Ishikawa (cell line): ENCODE data around the gene MAOB.

Experiments used
- CREB1 ChIP-seq: IDR thresholded peaks from 2 replicates; pipeline ENCODE4 v1.6.1; 2012; ENCODE audit warnings: low read depth
- EGR1 ChIP-seq: IDR thresholded peaks from 2 replicates; pipeline ENCODE4 v1.6.1; 2012
- EP300 ChIP-seq: IDR thresholded peaks from 2 replicates; pipeline ENCODE4 v1.6.1; 2012; ENCODE audit warnings: borderline replicate concordance
- REST ChIP-seq: IDR thresholded peaks from 2 replicates; pipeline ENCODE4 v1.6.1; 2012; ENCODE audit warnings: low read depth, mild to moderate bottlenecking
- TAF1 ChIP-seq: IDR thresholded peaks from 2 replicates; pipeline ENCODE4 v1.6.1; 2012; ENCODE audit warnings: low read depth, mild to moderate bottlenecking
- TEAD4 ChIP-seq: IDR thresholded peaks from 2 replicates; pipeline ENCODE4 v1.6.1; 2012

- no peak for TF ChIP-seq TAF1
- no peak for TF ChIP-seq CREB1
- no peak for TF ChIP-seq EP300
- no peak for TF ChIP-seq REST
- no peak for TF ChIP-seq TEAD4
- no peak for TF ChIP-seq EGR1
Observed at GRCh38 chrX:43718956-43719355, 163.3 kb downstream of the MAOB start.
